ENCODE data around the gene SIVA1.

SIVA1 gene

DNA sequence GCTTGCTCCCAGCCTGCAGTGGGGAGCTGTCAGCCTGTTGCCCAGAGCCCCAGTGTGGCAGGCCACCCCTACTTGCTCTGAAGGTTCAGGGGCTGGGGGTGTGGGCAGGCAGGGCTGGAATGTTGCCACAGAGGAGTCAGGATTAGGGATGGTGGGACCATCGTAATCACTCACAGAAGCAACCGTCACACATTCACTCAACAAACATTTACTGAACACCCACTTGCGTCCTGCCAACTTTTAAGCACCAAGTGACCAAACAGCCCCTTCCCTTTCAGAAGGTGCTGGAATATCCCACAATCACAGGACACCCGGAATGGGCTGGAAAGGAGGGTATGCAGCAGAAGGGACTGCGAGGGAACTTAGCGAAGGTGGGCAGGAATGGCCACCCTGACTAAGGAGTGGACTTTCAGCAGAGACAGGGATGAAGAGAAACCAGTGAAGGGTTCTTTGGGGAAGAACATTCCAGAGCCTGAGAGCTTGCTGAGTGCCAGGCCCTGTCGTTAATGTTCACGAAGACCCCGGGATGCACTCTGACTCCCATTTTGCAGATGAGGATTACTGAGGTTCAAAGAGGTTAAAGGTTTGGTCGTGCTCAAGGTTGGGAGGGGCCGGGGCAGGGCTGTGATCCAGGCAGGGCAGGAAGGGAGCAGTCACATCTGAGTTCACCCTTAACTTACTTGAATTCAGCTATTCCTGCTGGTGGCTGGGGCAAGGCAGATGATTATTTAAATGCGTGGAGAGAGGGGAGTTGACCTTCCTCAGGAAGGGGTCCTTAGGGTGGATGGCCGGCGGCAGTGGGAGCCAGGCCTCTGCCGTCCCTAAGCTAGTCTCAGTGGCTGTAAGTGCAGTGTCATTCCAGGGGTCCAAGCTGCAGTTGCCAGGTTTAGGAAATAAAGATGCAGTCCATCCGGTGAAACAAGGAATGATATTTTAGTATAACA lies 45.6 kb downstream of the SIVA1 start:
- DNase-seq = no peak

GRCh38 chr14:104799244-104800014 lies 46.5 kb downstream of the SIVA1 start:
- peak; percentile 20 for DNase-seq

DNA sequence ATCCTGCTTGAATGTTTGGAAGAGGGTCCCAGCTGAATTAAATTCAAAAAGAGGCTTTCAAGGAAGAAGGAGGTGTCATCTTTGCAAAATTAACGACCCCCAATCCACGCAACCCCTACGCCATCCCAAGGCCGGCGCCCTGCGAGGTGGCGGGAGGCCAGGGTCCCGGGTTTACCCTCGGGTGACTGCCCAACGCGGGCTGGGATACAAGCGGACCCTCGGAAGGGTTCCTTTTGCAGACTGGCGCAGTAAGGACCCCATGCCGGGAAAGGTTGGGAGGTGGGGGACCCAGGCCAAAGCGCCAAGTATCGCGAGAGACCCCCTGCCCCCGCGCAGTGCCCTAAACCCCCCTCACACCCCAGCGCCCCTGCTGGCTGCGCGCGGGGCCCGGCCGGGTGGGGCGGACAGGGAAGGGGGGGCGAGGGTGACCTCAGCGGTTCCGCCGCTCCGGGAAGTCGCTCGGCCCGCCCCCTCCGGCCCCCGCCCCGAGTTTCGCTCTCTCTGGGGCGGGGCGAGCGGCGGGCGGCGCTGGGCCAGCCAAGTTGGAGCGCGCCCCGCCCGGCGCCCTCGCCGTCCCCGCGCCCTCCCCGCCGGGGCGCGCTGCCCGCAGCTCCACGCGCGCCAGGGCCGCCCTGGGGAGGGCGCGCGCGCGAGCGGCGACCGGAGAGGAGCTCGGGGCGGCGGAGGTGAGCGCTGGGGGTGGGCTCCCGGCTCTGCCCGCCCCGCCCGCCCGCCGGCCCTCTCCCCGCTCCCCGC lies 47.2 kb downstream of the SIVA1 start:
- peak; percentile 87 for DNase-seq

DNA sequence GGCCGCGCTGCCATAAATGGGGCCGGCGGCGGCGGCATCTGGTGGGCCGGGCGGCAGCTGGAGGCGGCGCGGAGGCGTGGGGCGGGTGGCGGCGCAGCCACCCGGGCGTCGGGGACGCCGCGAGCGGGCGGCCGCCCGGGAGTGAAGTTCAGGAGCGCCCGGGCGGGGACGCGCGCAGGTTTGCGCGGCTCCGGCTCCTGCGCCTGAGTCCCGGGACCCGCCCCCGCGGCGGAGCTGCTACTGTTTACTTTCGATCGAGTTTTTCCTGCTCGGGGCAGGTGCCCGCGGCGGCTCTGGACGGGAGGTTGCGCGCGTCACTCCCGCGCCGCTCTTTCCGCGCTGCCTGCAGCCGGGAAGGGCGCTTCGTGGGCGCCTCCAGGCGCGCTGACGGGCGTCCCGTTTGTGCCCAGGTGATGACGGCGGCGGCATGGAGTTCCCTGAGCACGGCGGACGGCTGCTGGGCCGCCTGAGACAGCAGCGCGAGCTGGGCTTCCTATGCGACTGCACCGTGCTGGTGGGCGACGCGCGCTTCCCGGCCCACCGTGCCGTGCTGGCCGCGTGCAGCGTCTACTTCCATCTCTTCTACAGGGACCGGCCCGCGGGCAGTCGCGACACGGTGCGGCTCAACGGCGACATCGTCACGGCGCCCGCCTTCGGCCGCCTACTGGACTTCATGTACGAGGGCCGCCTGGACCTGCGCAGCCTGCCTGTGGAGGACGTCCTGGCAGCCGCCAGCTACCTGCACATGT lies 48.0 kb downstream of the SIVA1 start, which contains the start of gene ZBTB42:
ZBTB42 (plus strand) TSS at position 331 of the 749 bp plus-strand sequence; CDS start at position 428, 97 bp downstream.
- peak; percentile 79 for DNase-seq

DNA sequence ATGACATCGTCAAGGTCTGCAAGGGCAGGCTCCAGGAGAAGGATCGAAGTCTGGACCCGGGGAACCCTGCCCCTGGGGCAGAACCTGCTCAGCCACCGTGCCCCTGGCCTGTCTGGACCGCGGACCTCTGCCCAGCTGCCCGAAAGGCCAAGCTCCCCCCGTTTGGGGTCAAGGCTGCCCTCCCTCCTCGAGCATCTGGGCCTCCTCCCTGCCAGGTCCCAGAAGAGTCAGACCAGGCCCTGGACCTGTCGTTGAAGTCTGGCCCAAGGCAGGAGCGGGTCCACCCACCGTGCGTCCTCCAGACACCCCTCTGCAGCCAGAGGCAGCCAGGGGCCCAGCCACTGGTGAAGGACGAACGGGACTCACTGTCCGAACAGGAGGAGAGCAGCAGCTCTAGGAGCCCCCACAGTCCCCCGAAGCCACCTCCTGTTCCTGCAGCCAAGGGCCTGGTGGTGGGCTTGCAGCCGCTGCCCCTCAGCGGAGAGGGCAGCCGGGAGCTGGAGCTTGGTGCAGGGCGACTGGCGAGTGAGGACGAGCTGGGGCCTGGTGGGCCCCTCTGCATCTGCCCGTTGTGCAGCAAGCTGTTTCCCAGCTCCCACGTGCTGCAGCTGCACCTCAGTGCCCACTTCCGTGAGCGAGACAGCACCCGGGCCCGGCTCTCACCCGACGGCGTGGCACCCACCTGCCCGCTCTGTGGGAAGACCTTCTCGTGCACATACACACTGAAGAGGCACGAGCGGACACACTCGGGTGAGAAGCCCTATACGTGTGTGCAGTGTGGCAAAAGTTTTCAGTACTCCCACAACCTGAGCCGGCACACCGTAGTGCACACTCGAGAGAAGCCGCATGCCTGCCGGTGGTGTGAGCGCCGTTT lies 48.8 kb downstream of the SIVA1 start:
- DNase-seq = no peak

DNA sequence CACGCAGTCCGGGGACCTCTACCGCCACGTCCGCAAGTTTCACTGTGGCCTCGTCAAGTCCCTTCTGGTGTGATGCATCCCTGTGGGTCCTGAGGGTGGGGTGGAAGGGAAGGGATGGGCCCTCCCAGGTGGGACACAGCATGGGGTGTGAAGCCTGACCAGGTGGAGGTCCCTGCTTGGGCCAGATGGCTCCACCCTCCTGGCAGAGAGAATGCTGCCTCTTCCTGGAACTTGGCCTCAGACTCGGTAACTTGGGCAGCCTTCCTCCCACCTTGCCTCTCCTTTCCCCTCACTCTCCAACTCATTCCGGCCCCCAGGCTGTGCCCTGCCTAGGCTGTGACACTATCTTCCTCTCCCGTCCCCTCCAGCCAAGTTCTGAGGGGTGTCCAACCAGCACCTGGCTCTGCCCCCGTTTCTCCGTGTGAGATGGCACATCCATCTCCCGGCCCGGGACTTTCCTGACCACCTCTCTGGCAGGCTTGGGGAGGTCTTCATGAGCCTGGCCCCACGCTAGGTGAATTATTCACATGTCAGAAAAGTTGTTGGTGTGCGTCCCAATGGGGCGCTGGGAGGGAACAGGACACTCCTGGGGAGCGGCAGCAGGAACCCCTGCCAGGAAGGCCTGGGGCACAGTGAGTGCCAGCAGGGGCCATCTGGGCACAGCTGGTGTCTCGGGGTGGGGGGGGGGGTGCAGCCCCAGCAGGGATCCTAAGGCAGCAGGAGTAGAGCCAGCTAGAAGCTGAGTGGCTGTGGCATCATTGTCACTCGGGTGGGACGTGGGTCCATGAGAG lies 49.6 kb downstream of the SIVA1 start:
- no peak for DNase-seq

GRCh38 chr14:104803280-104803911 lies 50.4 kb downstream of the SIVA1 start:
- DNase-seq = no peak

DNA sequence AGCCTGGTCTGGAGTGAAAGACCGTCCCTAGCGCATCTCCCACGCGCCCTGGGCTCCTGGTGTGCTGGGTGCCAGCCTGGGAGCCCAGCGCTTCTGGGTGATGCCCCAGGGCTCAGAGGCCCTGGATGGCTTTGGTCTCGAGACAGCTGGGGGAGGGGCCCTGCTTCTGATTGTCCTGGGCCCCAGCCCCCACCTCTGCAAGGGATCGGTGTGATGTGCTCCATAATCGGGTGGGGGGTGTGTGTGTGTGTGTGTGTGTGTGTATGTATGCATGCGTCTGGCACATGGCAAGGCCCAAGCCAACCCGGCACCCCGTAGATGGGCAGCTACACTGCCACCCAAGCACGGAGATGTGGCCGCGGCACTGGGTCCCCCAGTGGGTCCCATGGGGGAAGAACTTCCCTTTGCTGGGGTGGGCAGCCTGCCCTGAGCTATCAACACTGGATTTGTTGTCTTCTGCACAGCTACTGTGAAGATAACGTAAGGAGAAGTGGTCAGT lies 51.0 kb downstream of the SIVA1 start:
- DNase-seq = no peak

- no peak for DNase-seq
Measured at GRCh38 chr14:104804481-104805325, 51.8 kb downstream of the SIVA1 start.

DNA sequence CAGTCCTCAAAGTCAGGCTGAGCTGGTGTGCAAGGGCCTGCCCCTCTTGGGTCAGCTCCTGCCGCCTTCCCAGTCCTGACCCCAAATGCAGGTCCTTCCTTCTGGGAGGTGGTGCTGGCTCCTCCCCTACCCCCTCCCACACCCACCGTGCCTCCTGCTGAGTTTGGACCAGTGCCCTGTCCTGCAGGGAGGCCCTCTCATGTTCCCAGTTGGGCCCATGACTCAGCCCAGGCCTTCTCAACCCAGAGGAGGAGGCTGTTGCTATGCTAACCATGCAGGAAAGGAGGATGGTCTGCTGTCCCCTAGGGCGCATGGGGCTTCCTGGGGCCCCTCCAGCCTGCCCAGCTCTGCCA lies 52.4 kb downstream of the SIVA1 start:
- no peak for DNase-seq

- no peak for DNase-seq
Measured at GRCh38 chr14:104805941-104806624, 53.1 kb downstream of the SIVA1 start.

- no peak for DNase-seq
Measured at GRCh38 chr14:104806625-104807465, 53.9 kb downstream of the SIVA1 start.

DNA sequence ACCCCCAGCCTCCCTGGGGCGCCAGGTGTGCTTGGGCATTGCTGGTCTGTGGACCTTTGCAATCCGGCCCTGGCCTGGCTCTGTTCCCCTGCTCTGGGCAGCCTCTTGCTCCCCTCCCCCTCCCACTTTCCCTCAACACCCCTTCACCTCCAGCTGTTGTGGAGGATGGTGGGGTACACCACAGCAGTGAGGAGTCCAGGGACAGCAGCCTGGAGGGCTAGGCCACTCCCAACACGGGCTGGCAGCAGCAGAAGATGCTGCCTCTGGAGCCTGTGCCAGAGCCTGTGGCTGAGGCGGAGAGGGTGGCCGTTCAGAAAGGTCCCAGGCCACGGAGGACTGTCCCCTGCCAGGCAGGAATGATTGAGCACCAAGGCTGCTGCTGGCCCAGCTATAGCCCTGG lies 55.5 kb downstream of the SIVA1 start:
- no peak for DNase-seq
